HG03280 (cell line): ENCODE results near the gene GPR137B.

Experiments
- ATAC-seq: cut with Tn5 transposase; IDR thresholded peaks from one replicate; pipeline ENCODE4 v1.9.1; 2021; ENCODE audit warnings: mild to moderate bottlenecking, moderate library complexity; ENCODE audit not compliant: unreplicated experiment

GPR137B gene

DNA sequence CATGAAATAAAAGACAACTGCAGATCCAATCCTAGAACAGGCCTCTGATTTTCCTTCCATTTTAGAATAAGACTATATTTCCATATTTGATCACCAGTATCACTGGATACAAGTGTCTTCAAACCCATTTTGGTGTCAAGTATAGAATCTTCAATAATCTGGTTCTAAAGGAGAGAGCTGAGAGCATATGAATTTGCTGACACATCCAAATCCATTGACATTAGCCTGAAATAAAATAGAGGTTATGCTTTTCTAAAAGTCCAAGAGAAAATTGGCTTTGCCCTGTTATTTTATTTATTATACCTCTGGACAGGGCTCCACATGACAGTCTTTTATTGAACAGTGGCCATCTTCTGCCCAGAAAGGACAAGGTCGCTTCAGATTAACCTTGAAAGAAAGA, 110.8 kb downstream of the GPR137B start:
- no peak for ATAC-seq

GRCh38 chr1:236253918-236254637, 111.7 kb downstream of the GPR137B start:
- ATAC-seq = no peak

GRCh38 chr1:236257216-236257615, 114.9 kb downstream of the GPR137B start:
- ATAC-seq = no peak

- no peak for ATAC-seq
Observed at GRCh38 chr1:236258114-236258622, 115.8 kb downstream of the GPR137B start.
